HG03159 (cell line): ENCODE data around the gene SUN2.
A peak's percentile ranks its signal among the peaks of the same experiment; 100 is the strongest.
"Not testable (repeated sequence)": the region's sequence is repeated elsewhere in the genome, so short reads cannot be mapped to it uniquely, and the experiment has no call there.

ENCODE experiments used
- ATAC-seq: cut with Tn5 transposase; IDR thresholded peaks from one replicate; pipeline ENCODE4 v1.9.1; 2021; ENCODE audit warnings: mild to moderate bottlenecking, moderate library complexity; ENCODE audit not compliant: unreplicated experiment

Gene SUN2, protein sequence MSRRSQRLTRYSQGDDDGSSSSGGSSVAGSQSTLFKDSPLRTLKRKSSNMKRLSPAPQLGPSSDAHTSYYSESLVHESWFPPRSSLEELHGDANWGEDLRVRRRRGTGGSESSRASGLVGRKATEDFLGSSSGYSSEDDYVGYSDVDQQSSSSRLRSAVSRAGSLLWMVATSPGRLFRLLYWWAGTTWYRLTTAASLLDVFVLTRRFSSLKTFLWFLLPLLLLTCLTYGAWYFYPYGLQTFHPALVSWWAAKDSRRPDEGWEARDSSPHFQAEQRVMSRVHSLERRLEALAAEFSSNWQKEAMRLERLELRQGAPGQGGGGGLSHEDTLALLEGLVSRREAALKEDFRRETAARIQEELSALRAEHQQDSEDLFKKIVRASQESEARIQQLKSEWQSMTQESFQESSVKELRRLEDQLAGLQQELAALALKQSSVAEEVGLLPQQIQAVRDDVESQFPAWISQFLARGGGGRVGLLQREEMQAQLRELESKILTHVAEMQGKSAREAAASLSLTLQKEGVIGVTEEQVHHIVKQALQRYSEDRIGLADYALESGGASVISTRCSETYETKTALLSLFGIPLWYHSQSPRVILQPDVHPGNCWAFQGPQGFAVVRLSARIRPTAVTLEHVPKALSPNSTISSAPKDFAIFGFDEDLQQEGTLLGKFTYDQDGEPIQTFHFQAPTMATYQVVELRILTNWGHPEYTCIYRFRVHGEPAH

DNA sequence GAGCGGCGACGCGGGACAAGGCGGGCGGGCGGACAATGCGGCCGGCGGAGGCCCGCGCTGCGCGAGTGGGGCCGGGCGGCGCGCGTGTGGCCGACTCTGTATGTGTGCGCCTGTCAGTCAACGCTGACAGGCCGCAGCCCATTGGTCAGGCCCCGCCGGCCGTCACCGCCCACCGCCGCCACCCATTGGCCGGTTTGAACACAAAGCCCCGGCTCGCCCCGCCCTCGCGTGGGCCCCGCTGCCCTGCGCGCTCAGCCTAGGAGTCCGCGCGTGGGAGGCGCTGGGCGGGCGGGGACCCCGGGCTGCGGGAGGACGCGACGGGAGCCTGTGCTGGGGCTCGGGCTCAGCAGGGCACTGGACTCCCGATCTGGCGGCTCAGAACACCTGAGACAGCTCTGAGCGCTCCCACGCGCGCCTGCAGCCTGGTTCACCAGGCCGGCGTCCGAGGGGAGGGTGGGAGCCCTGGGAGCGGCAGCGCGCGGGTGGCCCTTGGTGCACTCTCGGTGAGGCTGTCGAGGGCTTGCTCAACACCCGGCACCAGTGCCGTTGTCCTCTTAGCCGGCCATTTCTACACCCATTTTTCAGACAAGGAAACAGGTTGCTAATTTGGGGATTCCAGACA, at the start of gene SUN2:
TSS of gene SUN2 (minus strand) at position 88 of the 622 bp plus-strand sequence. CDS start 3,370 bp downstream, outside the sequence.
- ATAC-seq: peak; percentile 70

DNA sequence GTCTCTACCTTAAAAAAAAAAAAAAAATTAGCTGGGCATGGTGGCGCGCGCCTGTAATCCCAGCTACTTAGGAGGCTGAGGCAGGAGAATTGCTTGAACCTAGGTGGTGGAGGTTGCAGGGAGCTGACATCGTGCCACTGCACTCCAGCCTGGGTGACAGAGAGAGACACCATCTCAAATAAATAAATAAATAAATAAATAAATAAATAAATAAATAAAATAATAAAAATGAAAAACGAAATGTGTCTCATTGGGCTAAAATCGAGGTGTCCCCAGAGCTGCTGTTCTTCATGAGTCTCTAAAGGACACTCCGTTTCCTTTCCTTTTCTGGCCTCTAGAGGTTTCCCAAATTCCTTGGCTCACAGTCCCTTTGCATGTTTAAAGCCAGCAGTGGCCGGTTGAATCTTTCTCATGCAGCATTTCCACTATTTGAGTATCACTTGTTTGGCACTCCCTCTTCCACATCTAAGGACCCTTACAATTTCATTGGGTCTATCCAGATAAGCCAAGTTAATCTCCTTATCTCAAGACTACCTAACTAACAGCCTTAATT, 49.3 kb upstream of the SUN2 start:
- not testable (repeated sequence) for ATAC-seq

DNA sequence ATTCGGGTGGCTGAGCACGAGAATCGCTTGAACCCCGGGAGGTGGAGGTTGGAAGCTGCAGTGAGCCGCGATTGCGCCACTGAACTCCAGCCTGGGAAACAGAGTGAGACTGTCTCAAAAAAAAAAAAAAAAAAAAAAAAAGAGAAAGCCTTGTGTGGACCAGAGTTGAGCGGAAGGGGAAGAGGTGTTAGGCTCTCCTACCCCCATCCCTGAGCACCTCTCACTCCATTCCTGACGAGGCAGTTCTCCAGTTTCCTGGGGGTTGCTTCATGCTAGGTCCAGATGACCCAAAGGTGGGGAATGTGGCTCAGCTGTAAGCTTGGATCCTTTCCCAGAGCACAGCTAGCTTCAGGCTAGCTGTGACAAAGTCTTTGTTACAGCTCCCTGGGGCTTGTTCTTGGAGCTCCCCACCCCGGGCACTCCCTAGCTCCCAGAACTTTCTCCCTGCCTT, 46.9 kb upstream of the SUN2 start:
- no peak for ATAC-seq

DNA sequence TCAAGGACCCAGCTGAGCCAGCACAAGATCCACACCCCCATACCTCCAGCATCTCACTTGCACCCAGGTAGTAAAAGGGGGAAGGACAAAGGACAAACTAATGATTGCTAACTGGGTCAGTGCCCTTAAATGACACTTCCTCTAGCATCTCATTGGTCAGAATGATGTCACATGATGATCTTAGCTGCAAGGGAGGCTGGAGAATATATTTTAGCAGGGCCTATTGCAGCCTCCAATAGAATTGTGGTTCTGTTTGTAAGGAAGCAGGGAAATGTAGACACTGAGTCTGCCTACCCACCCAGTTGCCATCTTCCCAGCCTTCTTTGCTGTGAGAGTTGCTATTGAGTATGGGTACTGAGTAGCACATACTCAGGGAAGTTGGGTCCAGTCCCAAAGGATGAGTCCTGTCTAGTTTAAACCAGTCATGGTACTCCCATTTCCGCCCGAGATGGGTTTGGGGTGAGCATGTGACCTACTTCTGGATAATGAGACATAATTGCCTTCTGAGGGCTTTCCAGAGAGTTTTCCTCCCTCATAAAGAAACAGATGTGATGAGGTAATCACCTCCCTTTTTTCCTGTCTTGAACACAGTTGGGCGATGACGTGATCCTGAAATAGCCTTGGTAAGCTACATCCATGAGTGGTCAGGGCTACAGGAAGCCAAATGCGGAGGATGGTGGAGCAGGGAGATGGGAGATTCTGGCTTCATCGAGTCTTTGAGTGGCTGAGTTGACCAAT, 43.6 kb upstream of the SUN2 start:
- no peak for ATAC-seq

DNA sequence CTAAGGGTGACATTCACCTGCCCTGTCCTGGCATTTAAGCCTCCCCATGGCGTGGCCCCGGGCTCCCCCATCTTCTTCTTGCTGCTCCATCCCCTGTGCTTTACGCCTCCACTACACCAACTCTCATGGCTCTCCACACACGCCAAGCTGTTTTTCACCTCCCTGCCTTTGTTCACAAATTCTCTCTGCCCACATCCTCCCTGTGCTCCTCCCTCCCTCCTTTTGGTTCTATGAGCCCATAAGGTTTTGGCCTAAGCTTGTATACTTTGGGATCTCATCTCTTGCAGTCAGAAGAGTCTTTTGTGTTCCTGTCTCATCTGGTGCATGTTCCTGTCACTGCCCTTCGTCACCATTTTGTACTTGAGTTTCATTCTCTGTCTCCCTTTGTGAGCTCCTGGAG, 42.7 kb upstream of the SUN2 start:
- no peak for ATAC-seq

DNA sequence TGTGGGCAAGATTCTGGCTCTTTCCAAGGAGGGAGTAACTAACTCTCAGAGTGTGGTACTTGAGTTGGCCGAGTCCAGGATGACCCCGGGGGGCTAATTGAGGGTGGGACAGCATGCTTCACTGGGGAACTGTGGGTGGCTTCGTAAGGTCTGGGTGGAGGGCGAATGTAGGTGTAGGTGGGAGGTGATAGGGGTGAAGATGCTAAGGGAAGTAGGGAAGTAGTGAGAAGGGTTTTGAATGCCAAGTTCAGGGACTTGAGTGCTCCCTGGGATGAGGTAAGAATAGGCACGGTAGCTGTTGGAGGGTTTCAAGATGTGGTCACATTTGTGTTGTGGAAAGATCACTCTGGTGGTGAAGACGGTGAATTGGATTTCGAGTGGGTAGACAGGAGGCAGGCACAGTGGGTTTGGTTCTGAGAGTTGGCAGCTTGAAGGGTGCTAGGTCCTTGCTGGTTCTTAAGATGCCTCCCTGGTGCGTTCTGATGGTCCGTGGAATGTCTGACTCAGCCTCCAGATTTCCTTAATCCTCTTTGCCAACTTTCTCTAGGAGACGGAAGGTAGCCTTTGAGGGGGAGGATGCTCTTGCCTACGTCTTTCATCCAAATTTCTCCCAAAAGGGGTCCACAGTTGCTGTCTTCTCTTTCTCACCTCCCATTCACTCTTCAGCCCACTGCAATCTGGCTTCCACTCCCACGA, 40.6 kb upstream of the SUN2 start:
- no peak for ATAC-seq

DNA sequence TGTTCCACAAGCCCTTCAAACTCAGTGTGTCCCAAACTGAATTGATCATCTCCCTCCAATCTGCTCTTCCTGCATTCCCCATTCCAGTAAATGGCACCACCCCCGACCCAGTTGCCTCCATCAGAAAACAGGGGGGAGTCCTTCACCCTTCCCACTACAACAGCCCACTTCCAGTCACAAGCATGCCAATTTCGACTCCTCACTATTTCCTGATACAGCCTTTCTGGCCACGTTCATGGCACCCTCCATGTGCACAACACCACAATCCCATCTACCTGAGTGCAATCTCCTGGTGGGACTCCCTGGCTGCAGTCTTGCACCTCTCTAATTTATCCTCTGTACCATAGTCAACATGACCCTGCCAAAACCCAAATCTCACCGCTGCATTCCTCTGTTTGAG, 39.8 kb upstream of the SUN2 start:
- ATAC-seq: no peak

DNA sequence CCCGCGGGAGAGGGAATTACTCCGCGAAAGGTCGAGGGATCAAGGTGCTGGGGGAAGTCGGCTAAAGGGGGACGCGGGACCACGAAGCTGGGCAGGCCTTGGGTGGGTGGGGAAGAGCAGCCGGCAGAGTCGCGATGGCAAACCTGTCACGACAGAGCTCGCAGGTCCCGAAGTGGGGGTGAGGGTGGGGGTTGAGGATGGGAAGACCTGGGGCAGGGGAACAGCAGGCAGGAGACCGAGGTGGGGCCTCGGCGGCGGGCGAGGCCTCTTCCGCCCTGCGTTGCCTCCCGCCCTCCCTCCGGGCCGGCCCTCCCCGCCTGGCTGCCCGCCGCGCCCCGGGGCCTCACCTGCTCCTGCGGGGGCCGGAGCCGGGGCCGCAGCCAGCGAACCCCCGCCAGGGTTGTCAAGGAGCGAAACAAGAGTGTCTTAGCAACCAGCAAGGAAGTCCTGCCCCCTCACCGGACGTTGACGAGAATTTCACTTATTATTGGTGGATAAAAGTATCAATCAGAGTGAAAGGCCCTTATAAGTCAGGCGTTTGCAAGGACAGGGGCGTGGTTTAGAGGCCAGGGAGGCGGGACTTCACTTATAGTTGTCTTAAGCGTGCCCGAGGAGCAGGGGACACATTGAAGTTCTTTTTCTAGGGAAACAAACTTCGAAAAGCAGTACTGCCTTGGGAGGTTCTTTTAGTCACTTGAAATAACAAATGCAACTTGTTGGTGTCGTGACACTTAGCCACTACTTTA, 38.1 kb upstream of the SUN2 start, which contains the start of gene DNAL4:
TSS of gene DNAL4 (minus strand) at position 423 of the 746 bp plus-strand sequence. CDS start 11,412 bp downstream, outside the sequence.
- peak; percentile 93 for ATAC-seq

DNA sequence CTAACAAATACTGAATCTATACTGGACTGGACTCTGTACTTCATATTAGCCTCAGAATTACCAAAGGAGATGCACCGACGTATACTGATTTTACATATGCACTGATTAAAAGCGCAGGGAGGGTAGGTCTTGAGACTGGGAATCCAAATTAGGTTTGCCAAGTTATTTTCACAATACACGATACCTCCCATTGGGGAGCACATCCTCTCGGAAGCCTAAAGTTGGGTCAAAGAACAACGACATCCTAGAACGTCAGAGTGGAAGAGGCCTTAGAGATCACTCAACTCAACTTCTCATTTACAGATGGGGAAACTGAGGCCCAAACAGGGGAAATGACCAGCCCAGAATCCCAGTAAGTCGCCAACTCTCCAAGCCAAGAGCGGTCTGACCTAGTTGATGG, 37.5 kb upstream of the SUN2 start:
- no peak for ATAC-seq

DNA sequence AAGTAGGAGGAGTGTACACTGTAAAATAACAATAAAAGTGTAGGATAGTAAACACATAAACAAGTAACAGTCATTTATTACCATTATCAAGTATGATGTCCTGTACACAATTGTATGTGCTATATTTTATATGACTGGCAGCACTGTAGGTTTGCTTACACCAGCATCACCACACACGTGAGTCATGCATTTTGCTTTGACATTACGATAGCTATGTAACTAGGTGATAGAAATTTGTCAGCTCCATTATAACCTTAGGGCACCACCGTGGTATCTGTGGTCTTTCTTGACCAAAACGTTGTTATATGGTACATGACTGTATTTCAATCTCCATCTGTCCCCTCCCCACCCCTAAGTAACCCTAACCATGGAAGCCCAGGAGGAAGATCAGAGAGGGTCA, 37.0 kb upstream of the SUN2 start:
- ATAC-seq: no peak

DNA sequence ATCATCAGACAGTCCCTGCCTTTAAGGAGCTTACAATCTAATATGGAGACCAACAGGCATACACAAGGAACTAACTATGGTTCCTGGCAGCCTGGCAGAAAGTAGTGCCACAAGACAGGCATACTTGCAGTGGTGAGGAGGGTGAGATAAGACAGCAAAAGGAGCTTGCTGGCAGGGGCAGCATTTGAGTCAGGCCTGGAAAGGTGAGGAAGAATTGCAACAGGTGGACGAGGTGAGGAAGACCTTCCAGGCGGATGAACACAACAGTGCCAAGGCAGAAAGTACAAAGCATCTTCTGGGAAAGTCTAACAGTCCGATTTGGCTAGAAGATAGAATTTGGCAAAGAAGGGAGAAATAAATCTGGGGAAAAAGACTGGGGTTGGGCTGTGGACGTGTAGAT, 33.8 kb upstream of the SUN2 start:
- no peak for ATAC-seq

DNA sequence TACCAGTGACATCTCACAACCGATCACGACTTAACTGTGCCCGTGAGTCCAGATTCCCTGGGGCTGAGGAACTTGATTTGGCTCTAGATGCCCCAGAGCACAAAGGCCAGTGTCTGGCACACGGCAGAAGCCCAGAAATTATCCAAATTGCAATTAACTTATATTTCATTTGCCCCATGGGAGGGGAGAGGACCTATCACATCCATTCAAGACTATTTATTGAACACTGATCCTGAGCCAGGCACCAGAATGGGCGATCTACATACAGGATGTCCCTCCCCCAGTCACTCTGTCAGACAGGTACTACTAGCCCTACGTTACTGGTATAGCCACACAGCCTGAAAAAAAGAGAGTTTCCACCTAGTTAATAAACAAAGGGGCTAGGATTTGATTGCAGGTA, 33.0 kb upstream of the SUN2 start:
- no peak for ATAC-seq

DNA sequence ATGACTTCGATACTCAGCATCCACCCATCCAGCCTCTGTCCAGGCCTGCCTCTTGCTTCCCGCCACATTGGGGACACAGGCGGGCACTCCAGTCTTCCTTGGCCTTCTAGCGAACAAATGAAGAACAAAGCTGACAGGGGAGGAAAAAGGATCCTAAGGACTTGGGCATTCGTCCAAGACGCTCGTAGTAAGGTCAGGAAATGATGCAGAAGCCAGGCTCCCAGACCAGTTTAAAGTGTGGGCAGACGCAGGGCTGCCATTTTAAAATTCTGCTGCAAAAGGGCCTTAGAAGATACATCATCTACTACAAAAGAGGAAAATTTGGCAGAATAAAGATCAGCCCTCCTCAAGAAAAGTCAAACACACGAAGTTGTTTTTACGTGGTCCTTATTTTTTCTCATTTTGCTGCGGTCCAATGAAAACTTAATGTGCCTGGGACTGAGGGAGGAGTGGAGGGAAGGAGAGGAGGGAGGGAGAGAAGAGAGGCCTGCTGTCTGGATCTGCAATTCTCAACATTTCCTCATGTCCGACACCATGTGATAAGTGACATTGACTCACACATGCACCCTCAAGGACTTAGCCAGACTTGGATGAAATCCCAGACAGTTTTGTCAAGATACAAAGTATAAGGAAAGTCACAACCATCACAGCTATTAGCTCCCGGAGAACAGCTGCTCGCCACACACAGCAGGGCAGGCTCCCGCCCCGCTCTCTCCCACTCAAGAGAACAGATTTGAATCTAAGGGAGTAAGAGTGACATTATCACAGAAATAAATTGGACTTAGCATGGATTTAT, 32.4 kb upstream of the SUN2 start:
- ATAC-seq: no peak

DNA sequence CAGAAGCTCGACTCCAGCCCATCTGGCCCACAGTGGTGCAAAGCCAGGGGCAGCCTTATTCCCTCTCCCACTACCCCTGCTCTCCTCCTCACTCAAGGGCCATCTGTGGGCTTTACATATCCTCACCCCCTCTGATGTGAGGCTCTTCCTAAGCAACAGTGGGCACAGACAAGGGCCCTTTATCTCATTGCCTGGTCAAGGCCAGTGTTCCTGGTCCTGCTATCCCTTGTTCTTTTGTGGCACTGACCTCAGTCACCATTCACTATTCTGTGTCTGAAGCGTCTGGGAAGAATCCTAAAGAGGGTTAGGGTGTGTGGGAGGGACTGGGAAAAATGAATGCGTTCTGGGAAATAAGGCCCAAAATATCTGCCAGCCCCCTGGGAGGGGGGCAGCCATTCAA, 30.8 kb upstream of the SUN2 start:
- ATAC-seq: no peak

DNA sequence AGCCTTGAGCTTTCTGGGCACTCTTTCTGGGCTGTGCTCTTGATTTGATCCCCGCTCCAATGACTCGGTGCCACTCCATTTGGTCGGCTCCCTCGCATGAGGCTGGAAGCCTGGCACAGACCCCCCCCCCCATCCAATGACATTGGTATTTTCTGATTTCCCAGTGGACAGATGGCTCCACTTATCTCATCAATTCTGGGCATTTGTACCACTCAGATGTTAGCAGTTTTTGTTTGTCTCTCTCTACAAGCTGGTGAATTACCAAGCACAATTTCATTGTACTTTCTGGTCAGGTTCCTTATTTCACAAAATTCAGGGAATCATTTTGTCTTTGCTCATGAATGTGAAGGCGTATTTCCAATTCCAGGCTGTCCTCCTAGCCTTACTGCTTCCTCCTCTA, 29.1 kb upstream of the SUN2 start:
- no peak for ATAC-seq

DNA sequence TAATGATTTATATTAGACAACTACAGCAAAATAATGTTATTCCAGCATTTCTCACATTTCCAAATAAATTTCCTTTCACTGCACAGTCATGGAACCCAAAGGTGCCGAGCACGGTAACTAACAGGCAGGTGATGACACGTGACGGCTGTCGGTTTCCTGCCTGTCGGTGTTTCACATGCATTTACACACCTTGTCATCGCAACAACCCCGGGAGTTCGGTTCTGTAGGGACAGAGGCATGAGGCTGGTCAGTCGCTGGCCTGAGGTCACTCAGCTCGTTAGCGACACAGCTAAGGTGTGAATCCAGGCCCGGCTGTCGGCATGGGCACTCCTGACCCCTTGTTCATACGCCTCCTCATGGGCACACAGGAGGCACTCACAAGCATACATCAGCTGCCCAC, 28.2 kb upstream of the SUN2 start:
- no peak for ATAC-seq

DNA sequence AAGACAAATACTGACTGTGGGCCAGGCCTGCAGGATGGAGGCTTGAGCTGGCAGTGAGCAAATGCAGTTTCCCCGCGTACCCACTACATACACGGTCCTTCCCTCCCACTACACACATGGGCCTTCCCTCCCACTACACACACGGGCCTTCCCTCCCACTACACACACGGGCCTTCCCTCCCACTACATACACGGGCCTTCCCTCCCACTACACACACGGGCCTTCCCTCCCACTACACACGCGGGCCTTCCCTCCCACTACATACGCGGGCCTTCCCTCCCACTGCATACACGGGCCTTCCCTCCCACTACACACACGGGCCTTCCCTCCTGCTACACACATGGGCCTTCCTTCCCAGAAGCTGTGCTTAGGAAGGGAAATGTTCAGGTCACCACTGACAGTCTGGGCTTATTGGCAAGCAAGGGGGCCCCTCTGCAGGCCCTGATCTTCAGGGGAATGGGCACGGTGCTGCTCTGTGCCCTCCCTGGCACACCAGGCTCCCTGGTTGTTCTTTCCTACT, 27.4 kb upstream of the SUN2 start:
- no peak for ATAC-seq

DNA sequence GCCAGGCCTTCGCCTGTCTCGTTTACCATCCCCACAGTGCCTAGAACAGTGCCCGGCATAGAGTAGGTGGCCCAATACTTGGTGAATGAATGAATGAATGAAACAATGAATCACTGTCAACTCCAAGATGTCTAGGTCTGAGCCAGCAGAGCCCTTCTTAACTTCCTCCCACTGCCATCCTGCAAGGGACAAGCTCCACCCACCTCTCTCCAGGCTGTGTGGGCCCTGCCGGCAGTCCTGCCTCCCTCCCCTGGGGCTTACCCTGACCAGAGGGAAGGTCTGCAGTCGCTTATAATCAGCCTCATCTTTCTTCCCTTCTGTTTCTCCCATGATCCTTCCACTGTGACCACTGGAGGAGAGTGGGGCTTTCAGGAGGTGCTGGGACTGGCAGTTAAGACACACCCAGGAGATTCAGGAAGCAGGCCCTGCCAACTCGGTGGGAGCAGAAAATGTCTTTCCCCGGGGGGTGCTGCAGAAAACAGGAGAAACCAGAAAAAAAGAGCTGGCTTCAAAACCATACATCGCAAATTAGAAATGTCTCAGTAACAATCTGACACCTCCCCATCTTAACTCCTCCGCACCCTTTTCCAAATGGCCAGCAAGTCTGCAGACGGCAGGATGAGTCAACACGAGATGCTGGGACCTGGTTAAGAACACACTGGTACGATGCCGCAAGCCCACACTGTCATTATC, 26.8 kb upstream of the SUN2 start:
- ATAC-seq: no peak
